GM18499 (cell line): ENCODE measurements around the gene TARBP1.
"Not testable (repeated sequence)": the region's sequence is repeated elsewhere in the genome, so short reads cannot be mapped to it uniquely, and the experiment has no call there.

Experiments
- ATAC-seq: cut with Tn5 transposase; IDR thresholded peaks from one replicate; pipeline ENCODE4 v1.9.1; 2021; ENCODE audit warnings: moderate number of reproducible peaks; ENCODE audit not compliant: insufficient read depth, unreplicated experiment

The TARBP1 gene

GRCh38 chr1:234507626-234508387 lies 28.8 kb upstream of the TARBP1 start:
- ATAC-seq = no peak

GRCh38 chr1:234507089-234507488 lies 28.1 kb upstream of the TARBP1 start:
- no peak for ATAC-seq

DNA sequence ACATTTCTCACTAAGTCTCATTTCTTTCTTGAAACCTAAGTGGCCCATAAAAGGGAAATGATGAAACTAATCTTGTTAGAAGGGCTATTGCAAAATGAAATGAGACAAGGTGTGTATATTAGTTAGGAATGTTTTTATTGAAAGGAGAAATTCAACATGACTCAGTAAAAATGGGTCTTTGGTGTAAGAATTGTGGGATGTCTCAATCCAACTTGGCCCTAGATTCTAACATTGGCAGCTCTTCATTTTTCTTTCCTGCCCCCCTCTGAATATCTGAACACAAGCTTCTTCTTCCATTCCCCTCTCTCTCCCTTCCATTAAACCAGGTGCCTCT lies 26.8 kb upstream of the TARBP1 start:
- no peak for ATAC-seq

DNA sequence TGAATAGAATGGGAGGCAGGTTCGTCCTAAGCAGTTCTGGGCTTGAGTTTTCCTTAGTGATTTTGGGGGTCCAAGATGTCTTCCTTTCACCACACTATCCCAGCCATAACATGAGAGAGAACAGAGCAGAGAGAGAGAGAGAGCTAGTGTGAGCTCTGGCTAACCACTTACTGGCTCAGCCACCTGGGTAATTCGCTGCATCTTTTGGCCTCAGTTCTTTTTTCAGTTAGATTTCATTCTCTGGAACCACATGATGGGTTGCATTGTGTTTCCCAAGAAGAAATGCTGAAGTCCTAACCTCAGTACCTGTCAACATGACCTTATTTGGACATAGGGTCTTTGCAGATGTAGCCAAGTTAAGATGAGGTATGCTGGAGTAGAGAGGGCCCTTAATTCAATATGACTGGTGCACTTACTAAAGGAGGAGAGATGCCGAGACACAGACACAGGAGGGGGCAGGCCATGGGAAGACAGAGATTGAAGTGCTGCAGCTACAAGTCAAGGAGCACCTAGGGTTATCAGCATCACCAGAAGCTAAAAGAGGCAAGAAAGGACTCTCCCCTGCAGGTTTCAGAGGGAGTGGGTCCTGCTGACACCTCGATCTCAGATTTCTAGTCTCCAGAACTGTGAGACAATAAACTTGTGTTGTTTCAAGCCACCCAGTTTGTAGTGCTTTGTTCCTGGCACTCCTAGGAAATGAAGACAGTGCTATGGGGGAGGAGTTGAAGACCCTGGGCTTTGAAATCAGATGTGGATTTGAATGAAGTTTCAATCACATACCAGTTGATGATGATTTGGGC lies 26.2 kb upstream of the TARBP1 start:
- ATAC-seq = no peak

- not testable (repeated sequence) for ATAC-seq
Observed at GRCh38 chr1:234504251-234504650, 25.3 kb upstream of the TARBP1 start.

GRCh38 chr1:234503193-234504050 lies 24.4 kb upstream of the TARBP1 start:
- no peak for ATAC-seq

DNA sequence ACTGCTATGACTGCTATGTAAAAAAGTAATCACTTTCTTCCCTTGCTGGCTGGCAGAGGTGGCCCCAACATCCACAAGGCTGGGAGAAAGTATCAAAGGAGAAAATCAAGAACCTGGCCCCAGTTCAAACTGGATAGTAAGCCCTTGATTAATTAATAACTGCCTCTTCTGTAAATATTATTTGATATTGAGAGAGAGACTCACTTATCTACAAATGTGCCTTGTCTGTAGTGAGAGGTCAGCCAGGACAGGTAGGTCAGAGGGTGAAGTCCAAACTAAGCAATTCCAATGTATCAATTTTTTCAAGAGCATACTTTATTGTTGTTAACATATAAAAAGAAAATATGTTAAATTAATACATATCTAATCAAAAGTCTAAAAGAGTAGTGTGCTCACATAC lies 23.8 kb upstream of the TARBP1 start:
- no peak for ATAC-seq

- ATAC-seq = no peak
Observed at GRCh38 chr1:234500269-234500668, 21.3 kb upstream of the TARBP1 start.

DNA sequence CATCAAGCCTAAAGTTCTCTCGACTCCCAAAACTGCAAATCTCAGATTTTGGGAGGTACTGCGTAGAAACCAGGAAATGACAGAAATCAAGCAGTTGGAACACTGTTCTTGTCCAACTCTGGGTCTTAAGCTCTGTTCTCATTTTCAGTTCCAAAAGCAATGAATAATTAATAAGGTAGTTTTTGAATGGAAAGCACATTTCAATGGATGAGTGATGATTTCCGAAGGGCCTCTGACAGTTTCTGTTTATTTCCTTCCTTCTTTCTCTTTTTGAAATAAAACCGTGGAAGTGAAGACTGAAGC lies 20.9 kb upstream of the TARBP1 start:
- ATAC-seq = no peak

DNA sequence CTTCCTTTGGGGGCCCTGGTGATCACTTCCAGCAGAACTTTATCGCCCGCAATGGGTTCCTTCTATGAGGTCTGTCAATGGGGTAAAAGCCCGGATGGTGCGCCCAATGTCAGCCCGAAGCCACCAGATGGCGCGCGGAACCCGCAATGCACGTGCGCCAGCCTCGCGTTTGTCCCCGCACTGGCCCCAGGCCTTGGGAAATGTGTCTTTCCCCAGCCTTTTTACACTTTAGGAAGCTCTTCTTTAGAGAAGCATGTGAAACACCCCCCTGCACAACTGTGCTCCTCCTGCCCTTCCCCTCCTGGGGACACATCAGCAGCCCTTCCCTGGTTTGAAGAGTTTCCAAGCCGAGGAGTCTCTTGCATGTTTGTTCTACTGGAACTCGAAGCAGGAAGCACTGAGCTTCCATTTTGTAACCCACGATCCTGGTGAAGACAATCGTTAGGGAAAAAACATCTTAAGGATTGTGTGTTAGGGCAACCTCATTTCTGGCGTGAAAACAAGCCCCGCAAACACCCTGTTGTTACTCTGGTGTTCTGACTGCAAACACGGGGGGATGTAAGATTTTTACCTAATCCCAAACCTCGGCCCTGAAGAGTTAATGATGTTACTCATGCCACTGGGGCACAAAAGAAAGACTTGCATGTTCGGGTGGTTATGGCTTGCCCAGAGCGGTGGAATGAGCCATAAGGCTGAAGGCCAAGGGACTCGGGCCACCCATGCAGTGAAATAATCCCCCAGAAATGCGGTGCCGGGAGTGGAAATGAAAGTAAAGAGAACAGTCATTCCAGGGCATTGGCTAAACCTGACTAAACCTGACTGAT lies 20.4 kb upstream of the TARBP1 start:
- ATAC-seq = no peak

DNA sequence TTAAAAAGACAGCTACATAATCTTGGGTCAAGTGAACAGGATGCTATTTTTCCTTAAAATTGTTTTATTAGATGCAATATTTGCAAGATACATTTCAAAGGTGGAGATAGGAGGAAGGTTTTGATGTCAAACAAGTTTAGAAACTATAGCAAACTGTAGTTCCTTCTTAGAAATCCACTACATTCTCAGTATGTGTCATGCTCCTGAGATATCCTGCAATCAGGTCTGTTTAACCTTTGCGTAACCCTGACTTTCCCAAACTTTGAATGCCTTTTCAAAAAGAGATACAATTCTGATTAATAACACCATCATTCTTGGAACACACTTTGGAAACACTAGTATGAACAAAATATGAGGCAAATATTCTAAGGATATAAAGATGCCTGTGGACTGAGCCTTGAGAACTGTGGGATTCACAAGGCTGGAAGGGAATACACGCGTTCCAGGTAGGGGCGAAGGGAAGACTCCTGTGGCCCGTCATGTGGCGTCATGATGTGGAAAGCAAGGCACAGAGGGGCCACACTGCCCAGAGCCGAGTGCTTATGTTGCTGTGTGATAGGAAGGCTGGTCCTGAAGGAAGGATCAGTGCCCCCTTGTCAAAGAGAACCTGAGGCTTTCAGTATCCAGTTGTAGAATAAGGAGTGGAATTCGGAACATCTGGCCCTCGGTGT lies 19.6 kb upstream of the TARBP1 start:
- ATAC-seq = no peak

- no peak for ATAC-seq
Observed at GRCh38 chr1:234497589-234497988, 18.6 kb upstream of the TARBP1 start.

GRCh38 chr1:234495231-234495990 lies 16.4 kb upstream of the TARBP1 start:
- ATAC-seq = peak; percentile 75

GRCh38 chr1:234494049-234494448 lies 15.1 kb upstream of the TARBP1 start:
- no peak for ATAC-seq

DNA sequence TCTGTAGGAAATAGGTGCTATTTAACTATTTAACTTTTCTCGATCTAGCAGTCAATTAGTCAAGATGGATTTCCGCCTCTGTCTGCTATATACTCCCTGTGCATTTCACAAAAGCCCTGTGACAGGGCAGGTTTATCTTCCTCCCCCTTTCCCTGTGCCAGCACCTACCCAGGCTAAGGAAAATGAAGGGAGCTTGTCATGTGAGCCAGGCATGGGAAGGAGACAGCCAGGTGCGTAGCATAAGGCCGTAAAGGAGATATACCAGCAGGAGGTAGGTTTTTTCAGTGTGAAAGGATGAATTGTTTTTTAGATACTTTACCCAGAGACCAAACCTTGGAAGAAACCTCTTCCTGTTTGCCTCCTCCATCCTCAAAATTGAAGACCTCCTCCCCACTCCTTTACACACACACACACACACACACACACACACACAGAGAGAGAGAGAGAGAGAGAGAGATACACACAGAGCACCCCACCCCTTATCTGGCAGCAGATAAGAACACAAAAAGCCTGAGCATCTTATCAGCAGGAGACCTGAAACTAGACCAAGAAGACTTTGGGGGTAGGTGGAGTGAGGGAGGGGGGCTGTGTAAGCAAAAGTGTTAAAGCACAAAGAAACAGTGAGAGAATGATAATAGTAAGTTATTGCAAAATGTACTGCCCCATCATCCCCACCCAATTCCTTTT lies 12.0 kb upstream of the TARBP1 start:
- ATAC-seq = no peak

- ATAC-seq = no peak
Observed at GRCh38 chr1:234489698-234490077, 10.7 kb upstream of the TARBP1 start.

GRCh38 chr1:234489007-234489697 lies 10.2 kb upstream of the TARBP1 start:
- no peak for ATAC-seq
